Cardiac muscle cell (in vitro differentiated cells and primary cell): Measurements from ENCODE around the gene MAP2K6. TPM values are rescaled to one million over a fixed set of nuclear protein-coding genes. Genes with fewer than 3 reads are reported as not detected.

Experiments
- DNase-seq, 2 donors: peaks; one replicate each; pipeline versions ENCODE4 v3.0.0 to v3.0.0-alpha.2; 2010 to 2017; ENCODE audit warnings: low read depth in 1 of 2, low spot score in 1 of 2
- H3K27ac ChIP-seq: fragments of 200-600 bp; sonication (generic); 2 replicates; pipeline ENCODE4 v1.5.1; 2016
- H3K27me3 ChIP-seq: fragments of 200-600 bp; sonication (generic); 2 replicates; pipeline ENCODE4 v1.6.0; 2016; ENCODE audit warnings: control low read depth
- H3K36me3 ChIP-seq: fragments of 200-600 bp; sonication (generic); 2 replicates; pipeline ENCODE4 v1.5.1; 2016; ENCODE audit warnings: control low read depth
- H3K4me1 ChIP-seq: fragments of 200-600 bp; sonication (generic); 2 replicates; pipeline ENCODE4 v1.8.1; 2017; ENCODE audit warnings: low read depth, mild to moderate bottlenecking, mixed run types
- H3K4me3 ChIP-seq: fragments of 200-600 bp; sonication (generic); 2 replicates; pipeline ENCODE4 v1.5.1; 2016; ENCODE audit warnings: mild to moderate bottlenecking
- H3K9me3 ChIP-seq: fragments of 200-600 bp; sonication (generic); 2 replicates; pipeline ENCODE4 v1.5.1; 2017; ENCODE audit warnings: low read depth, mild to moderate bottlenecking, control low read depth
- polyA plus RNA-seq: library from polyadenylated mRNA; unstranded; fragments of >200 nt; fragmentation: Nextera tagmentation; extraction: Ambion mirVana; gene quantifications from 2 replicates; pipeline ENCODE4 v1.2.1, GENCODE V29; 2016
- total RNA-seq: library from RNA; depleted of rRNA; stranded (reverse); fragments of >200 nt; gene quantifications from 2 replicates; pipeline ENCODE4 v1.2.3, GENCODE V29; 2016
- TF ChIP-seq, protein P1 (sequence below): IDR thresholded peaks from 2 replicates; pipeline ENCODE4 v1.5.1; 2012; ENCODE audit warnings: low read depth, mild to moderate bottlenecking, low read length

The MAP2K6 gene
- total and polyA plus RNA-seq, 2 experiments from 2014 or later: 13.1 to 13.2 TPM

- Histone ChIP-seq H3K36me3 (no peaks in the 10 kb centered on the region), H3K4me1 (peaks cover 3% of the 10 kb centered on the region), H3K4me3 (no peak overlapping the region), H3K27me3 (no peaks in the 10 kb centered on the region), H3K27ac (no peak overlapping the region), H3K9me3 (no peaks in the 10 kb centered on the region)
- no peak for DNase-seq
- TF ChIP-seq, protein P1, sequence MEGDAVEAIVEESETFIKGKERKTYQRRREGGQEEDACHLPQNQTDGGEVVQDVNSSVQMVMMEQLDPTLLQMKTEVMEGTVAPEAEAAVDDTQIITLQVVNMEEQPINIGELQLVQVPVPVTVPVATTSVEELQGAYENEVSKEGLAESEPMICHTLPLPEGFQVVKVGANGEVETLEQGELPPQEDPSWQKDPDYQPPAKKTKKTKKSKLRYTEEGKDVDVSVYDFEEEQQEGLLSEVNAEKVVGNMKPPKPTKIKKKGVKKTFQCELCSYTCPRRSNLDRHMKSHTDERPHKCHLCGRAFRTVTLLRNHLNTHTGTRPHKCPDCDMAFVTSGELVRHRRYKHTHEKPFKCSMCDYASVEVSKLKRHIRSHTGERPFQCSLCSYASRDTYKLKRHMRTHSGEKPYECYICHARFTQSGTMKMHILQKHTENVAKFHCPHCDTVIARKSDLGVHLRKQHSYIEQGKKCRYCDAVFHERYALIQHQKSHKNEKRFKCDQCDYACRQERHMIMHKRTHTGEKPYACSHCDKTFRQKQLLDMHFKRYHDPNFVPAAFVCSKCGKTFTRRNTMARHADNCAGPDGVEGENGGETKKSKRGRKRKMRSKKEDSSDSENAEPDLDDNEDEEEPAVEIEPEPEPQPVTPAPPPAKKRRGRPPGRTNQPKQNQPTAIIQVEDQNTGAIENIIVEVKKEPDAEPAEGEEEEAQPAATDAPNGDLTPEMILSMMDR: no peak
Measured at GRCh38 chr17:69528035-69528434, 113.5 kb downstream of the MAP2K6 start.

GRCh38 chr17:69533481-69534234 lies 119.2 kb downstream of the MAP2K6 start:
- Histone ChIP-seq H3K27me3 (no peaks in the 10 kb centered on the region), H3K4me1 (peaks cover 3% of the 10 kb centered on the region), H3K4me3 (no peak overlapping the region), H3K36me3 (no peaks in the 10 kb centered on the region), H3K9me3 (no peaks in the 10 kb centered on the region), H3K27ac (no peak overlapping the region)
- TF ChIP-seq, protein P1: no peak
- no peak for DNase-seq

- peaks cover 3% of the 10 kb centered on the region for H3K4me1 ChIP-seq
- no peak overlapping the region for H3K27ac ChIP-seq
- no peak overlapping the region for H3K4me3 ChIP-seq
- TF ChIP-seq, protein P1: no peak
- no peaks in the 10 kb centered on the region for H3K36me3 ChIP-seq
- H3K9me3 ChIP-seq: no peaks in the 10 kb centered on the region
- no peak for DNase-seq
- no peaks in the 10 kb centered on the region for H3K27me3 ChIP-seq
Measured at GRCh38 chr17:69534235-69534621, 119.7 kb downstream of the MAP2K6 start.

- Histone ChIP-seq H3K4me3 (no peak overlapping the region), H3K9me3 (no peaks in the 10 kb centered on the region), H3K27me3 (no peaks in the 10 kb centered on the region), H3K27ac (no peak overlapping the region), H3K36me3 (no peaks in the 10 kb centered on the region), H3K4me1 (peaks cover 3% of the 10 kb centered on the region)
- no peak for DNase-seq
- TF ChIP-seq, protein P1: no peak
Measured at GRCh38 chr17:69535016-69535570, 120.6 kb downstream of the MAP2K6 start.

DNA sequence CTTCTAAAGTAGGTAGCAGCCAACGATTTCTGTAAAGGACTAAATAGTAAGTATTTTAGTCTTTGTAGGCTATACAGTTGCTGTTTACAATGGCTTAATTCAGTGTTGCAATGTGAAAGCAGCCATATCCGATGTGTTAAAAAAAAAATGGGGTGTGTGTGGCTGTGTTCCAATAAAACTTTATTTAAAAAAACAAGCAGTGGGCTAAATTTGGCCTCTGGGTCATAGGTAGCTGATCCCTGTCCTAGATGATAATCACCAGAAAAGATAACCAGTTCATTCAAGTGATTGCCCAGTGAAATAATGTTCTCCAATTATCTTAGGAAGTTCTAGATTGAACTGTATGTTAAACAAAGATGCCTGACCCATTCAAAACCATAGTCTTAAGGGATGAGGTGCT lies 124.3 kb downstream of the MAP2K6 start:
- Histone ChIP-seq H3K27me3 (no peaks in the 10 kb centered on the region), H3K4me1 (no peaks in the 10 kb centered on the region), H3K4me3 (no peak overlapping the region), H3K36me3 (no peaks in the 10 kb centered on the region), H3K27ac (no peak overlapping the region), H3K9me3 (no peaks in the 10 kb centered on the region)
- no peak for DNase-seq
- TF ChIP-seq, protein P1: no peak
